ENCODE data around the gene IL22RA2. TPM values are rescaled to one million over a fixed set of nuclear protein-coding genes. Genes with fewer than 3 reads are reported as not detected.
"Not testable (repeated sequence)": the region's sequence is repeated elsewhere in the genome, so short reads cannot be mapped to it uniquely, and the experiment has no call there.

The IL22RA2 gene
- polyA plus RNA-seq (ENCODE audit: insufficient read length in 10 of 10) = under 1 TPM in 2 of 10 donors, not detected in 8; 0.33 to 0.46 TPM
- long read RNA-seq, donor 1 = 0 reads
- long read RNA-seq, donor 2 = 0 reads
- long read RNA-seq, donor 3 = 0 reads
- long read RNA-seq, donor 4 = 0 reads
- long read RNA-seq, donor 5 = 0 reads
- long read RNA-seq, donor 6 = 0 reads
- long read RNA-seq, donor 7 = 0 reads
- long read RNA-seq, donor 8 = 0 reads
- long read RNA-seq, donor 9 = 0 reads

- no peak for DNase-seq
Measured at GRCh38 chr6:137173501-137173900, at the start of gene IL22RA2. Gene IL22RA2, minus strand, starts transcription at chr6:137173644. Its CDS starts 11,895 bp downstream, at chr6:137161749.

GRCh38 chr6:137222381-137222780, 48.9 kb upstream of the IL22RA2 start:
- peak in 2 of 3 donors; percentile 56 to 71 for DNase-seq

- no peak for DNase-seq
Measured at GRCh38 chr6:137219664-137220252, 46.3 kb upstream of the IL22RA2 start.

- DNase-seq = peak; percentile 93 to 99 (median 96)
Measured at GRCh38 chr6:137218917-137219663, 45.6 kb upstream of the IL22RA2 start, which contains the start of gene IFNGR1. Gene IFNGR1, minus strand, starts transcription at chr6:137219385. Its CDS starts 58 bp downstream, at chr6:137219327.

GRCh38 chr6:137218473-137218916, 45.1 kb upstream of the IL22RA2 start:
- DNase-seq = peak in 2 of 3 donors; percentile 38 to 54

GRCh38 chr6:137217801-137218472, 44.5 kb upstream of the IL22RA2 start:
- peak in 1 of 3 donors; percentile 52 for DNase-seq

GRCh38 chr6:137216875-137217553, 43.6 kb upstream of the IL22RA2 start:
- DNase-seq = no peak

GRCh38 chr6:137216106-137216505, 42.7 kb upstream of the IL22RA2 start:
- DNase-seq = no peak

- DNase-seq = not testable (repeated sequence)
Measured at GRCh38 chr6:137215630-137216029, 42.2 kb upstream of the IL22RA2 start.

GRCh38 chr6:137214931-137215330, 41.5 kb upstream of the IL22RA2 start:
- DNase-seq = no peak

- no peak for DNase-seq
Measured at GRCh38 chr6:137213813-137214212, 40.4 kb upstream of the IL22RA2 start.

GRCh38 chr6:137213331-137213740, 39.9 kb upstream of the IL22RA2 start:
- no peak for DNase-seq

GRCh38 chr6:137211910-137212309, 38.5 kb upstream of the IL22RA2 start:
- no peak for DNase-seq

- no peak for DNase-seq
Measured at GRCh38 chr6:137210903-137211302, 37.5 kb upstream of the IL22RA2 start.

- DNase-seq = no peak
Measured at GRCh38 chr6:137208279-137208678, 34.8 kb upstream of the IL22RA2 start.

GRCh38 chr6:137207457-137207856, 34.0 kb upstream of the IL22RA2 start:
- not testable (repeated sequence) for DNase-seq

- DNase-seq = no peak
Measured at GRCh38 chr6:137206577-137206976, 33.1 kb upstream of the IL22RA2 start.

GRCh38 chr6:137203256-137203655, 29.8 kb upstream of the IL22RA2 start:
- DNase-seq = no peak

- no peak for DNase-seq
Measured at GRCh38 chr6:137202078-137202477, 28.6 kb upstream of the IL22RA2 start.

GRCh38 chr6:137201006-137201405, 27.6 kb upstream of the IL22RA2 start:
- no peak for DNase-seq

GRCh38 chr6:137200288-137200687, 26.8 kb upstream of the IL22RA2 start:
- DNase-seq = no peak

Measured in muscle of back (tissue), 13 donors.